ENCODE measurements around the gene BATF.

- TF ChIP-seq POLR2AphosphoS5 (IDR thresholded peaks at IDR 0.05; ENCODE audit: low read depth, low read length) (no peak), POLR2A (IDR thresholded peaks at IDR 0.05; ENCODE audit: low read depth, low read length) (no peak), TAF1 (IDR thresholded peaks at IDR 0.05; ENCODE audit: borderline replicate concordance, low read depth, low read length) (no peak)
Measured at GRCh38 chr14:75577090-75577489, 54.8 kb downstream of the BATF start.
